ENCODE measurements around the gene ZNG1A.
"Not testable (repeated sequence)": the region's sequence is repeated elsewhere in the genome, so short reads cannot be mapped to it uniquely, and the experiment has no call there.

ZNG1A gene

DNA sequence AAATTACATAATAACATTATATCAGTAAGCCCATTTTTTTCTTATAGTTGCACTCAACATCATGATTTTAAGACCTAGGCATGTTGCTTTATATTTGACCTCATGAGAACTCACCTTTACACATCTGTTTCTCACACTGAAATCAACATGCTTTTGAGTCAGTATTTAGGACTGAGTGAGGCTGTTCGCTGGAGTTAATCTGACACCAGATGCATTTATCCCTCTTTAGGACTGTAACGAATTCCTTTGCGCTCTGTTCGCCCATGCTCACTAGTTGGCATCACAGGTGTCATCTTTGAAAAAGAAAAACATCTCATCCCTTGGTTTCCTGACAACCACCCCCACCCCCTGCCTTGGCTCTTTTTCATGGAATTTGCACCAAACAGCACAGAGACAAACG, 84.9 kb downstream of the ZNG1A start:
- not testable (repeated sequence) for DNase-seq

DNA sequence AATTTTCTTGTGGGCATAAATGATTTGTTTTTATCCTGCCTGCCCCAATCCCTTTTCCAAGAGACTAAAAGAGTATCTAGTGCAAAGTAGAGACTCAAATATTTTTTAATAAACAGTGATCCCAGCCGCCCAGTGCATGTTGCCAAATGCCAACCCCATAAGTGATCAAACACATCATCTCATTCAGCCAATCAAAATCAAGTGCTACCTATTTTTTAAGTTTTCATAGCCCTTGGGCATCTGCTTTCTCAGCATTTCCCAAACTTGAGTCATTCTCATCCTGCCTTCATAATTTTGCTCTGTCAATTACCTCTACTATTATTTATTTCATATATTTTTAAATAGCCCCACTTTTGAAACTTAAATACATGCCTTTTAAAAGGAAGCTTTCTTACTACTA, 88.0 kb downstream of the ZNG1A start:
- not testable (repeated sequence) for DNase-seq

DNA sequence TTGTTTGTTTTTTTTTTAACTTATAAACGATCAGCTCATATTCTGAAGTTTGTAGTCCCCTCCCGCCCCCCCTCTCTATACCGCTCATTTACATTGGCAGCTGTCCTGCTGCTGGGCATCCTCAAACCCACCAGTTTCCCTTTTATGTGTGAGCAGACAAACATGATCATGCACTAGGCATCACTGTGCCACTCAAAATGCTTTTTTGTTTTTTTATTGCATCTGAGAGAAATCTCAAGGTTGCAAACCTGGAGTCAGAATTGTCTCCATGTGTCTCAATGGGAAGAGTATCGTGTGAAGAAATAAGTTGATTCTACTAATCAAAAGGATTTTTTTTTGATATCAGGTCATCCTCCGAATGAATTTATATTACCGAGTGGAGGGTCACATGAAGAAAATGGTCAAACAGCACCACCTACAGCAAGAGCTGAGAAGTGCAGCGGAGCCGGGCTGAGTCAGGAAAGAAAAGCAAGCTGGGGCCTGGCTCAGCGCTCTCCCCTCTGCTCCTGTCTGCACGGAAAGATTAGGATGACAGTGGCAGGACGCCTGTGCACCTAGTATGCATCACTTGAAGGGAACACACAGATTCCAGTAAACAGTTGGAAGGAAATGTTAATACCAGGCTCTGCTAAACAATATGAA, 90.3 kb downstream of the ZNG1A start:
- DNase-seq = not testable (repeated sequence)

DNA sequence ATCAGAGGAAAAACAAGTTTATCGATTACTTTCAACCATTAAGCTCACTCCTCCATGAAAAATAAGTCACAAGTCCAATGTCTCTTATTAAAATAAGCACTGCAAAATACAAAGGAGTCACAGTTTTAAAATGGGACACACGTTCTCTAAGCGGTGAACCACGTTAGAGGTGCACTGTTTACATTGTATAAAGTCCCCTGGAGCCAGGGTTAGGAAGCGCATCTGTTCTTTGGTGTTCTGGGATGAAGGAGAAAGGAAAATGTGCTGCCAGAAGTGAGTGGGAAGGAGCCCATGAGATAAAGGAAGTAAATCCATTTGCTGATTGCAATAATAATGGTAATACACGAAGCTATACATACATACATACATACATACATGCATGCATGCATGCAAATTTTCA, 91.0 kb downstream of the ZNG1A start:
- DNase-seq = not testable (repeated sequence)

DNA sequence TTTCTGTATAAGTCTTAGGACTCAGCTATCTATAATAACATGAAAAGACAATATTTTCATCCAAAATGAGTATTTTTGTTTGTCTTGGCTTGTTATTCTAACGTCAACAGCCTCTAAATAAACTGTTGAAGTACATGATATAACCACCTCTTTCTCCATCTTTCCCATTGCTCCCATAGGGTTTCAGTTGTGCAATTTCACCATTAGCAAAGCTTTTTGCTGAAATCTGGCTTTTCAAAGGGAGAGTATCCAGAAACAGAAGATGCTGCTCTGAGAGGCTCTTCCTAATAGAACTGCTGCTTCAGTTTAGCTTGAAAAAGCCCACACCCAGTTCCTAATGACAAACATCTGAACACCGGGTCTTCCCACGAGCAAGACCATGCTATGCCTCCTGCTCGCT, 91.8 kb downstream of the ZNG1A start:
- not testable (repeated sequence) for DNase-seq

DNA sequence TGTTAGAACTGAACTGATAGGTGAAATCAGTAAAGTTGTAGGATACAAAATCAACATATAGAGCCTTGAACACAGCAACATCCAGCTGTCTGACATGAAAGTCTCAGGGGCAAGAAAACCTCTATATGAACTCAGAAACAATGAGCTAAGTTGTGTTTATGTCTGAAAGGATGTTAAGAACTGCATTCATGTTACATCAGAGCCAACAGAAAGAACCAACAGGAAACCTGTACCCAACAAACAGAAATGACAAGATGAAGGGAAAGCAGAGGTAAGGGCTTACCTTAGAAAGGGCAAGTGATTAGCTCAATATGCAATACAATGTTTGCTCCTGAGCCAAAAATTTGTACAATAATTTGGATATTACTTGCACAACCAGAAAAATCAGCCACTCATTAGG, 92.2 kb downstream of the ZNG1A start:
- not testable (repeated sequence) for DNase-seq

DNA sequence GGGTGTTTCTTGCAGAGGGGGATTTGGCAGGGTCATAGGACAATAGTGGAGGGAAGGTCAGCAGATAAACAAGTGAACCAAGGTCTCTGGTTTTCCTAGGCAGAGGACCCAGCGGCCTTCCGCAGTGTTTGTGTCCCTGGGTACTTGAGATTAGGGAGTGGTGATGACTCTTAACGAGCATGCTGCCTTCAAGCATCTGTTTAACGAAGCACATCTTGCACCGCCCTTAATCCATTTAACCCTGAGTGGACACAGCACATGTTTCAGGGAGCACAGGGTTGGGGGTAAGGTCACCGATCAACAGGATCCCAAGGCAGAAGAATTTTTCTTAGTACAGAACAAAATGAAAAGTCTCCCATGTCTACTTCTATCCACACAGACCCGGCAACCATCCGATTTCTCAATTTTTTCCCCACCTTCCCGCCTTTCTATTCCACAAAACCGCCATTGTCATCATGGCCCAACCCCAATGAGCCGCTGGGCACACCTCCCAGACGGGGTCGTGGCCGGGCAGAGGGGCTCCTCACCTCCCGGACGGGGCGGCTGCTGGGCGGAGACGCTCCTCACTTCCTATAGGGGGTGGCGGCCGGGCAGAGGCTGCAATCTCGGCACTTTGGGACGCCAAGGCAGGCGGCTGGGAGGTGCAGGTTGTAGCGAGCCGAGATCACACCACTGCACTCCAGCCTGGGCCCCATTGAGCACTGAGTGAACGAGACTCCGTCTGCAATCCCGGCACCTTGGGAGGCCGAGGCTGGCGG, 95.7 kb downstream of the ZNG1A start:
- not testable (repeated sequence) for DNase-seq

DNA sequence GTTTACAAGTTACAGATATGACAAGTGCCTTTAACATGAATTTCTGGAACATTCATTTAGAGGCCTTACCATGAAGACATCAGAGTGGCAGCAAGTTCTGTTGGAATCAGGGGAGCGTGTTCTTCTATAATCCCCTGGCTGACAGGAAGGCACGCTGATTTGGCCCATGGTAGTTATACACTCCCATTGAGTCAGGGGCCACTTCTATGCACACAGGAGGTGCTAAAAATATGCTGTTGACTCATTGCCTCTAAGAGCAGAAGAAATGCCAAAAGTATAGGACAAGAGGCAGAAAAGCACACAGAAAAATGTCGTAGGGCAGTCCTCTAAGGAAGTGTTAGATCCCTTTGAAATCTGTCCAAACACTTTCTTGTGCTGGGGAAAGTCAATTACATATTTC, 100.5 kb downstream of the ZNG1A start:
- DNase-seq = not testable (repeated sequence)

DNA sequence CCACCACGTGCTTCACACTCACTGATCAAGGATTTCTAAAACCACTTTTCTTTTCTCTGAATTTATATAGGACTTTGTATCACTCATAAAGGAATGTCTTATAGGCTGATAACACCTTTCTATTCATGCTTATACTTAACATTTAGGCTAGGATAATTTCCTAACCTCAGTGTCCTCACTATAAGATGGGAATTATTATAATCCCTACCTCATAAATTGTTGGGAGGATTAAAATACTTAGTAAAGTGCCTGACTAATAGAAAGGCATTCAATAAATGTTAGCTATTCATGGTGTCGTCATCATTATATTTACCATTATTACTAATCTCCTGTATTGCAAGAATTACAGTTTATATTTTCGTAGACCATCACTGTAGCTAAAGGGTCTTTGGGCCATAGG, 102.5 kb downstream of the ZNG1A start:
- DNase-seq = not testable (repeated sequence)

DNA sequence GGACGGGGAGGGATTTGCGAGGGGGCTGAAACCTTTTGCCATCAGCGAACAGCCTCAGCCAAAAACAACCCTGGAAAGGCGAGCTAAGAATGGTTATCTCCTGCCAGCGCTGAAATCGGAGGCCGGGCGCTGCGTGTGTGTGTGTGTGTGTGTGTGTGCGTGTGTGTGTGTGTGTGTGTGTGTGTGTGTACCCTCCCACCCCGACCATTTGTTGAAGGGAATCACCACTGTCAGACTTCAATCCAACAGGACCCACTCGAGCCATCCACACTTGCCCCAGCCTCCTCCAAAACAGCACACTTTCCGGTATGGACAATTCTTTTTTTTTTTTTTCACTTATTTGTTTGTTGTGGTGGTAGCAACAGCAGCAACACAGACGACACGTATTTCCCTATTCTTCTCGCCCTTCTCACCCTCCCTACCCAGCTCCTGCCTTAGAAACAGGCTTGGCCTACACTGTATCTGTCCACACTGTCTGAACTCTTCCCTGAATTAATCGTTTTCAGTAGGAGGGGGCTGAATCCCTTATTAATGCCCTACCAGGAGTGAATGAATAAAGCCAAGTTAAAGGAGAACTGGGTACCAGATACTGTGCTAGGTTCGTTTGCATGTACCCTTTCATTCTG, 104.8 kb downstream of the ZNG1A start:
- DNase-seq = not testable (repeated sequence)

DNA sequence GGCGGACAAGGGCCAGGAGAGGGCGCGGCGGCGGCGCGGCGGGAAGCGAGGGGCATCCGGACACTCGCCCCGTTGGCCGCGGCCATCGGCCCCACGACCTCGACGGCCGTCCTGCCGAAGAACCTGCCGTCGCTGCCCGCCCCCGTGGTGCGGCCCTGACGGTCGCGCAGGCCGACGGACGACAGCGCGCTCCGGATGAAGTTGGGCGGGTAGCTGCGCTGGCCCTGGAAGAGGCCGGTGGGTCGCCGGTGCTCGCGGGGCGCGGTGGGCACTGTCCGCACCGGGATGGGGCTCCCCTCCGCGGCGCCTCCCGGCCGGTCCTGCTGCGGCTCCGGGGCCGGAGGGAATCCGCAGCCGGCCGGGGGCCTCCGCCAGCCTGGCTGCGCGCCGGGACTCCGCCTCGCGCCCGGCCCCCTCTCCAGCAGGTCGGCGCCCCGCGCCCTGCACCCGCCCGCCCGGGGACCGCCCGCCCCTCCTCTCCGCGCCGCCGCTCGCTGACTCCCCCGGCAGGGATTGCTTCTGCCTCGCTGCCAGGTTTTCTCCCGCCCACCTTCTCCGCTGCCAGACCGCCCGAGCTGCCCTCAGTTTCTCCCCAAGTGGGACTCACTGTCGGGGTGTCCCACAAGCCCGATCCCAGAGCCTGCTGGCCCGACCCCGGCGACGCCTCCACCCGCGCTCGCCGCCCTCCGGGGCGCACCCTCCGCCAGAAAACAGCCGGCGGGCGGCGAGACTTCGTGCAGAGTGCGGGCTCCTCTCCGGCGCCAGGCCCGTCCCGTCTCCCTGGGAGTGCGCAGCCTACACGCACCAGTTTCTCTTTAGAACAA, 105.6 kb downstream of the ZNG1A start:
- not testable (repeated sequence) for DNase-seq
